Measurements from ENCODE around the gene TSPAN4. TPM values are rescaled to one million over a fixed set of nuclear protein-coding genes. Genes with fewer than 3 reads are reported as not detected.

TSPAN4 gene
- total RNA-seq, 1 donor from 2014 or later, result 175 TPM

- no peaks in the 10 kb centered on the region for H3K27me3 Mint-ChIP-seq (ENCODE audit: unreplicated experiment)
- no peak overlapping the region for H3K4me3 Mint-ChIP-seq (ENCODE audit: unreplicated experiment)
- H3K9me3 Mint-ChIP-seq (ENCODE audit: unreplicated experiment), result no peaks in the 10 kb centered on the region
- peaks cover 23% of the 10 kb centered on the region for H3K4me1 Mint-ChIP-seq (ENCODE audit: unreplicated experiment)
- H3K36me3 Mint-ChIP-seq (ENCODE audit: unreplicated experiment), result no peaks in the 10 kb centered on the region
- TF ChIP-seq, protein P1, sequence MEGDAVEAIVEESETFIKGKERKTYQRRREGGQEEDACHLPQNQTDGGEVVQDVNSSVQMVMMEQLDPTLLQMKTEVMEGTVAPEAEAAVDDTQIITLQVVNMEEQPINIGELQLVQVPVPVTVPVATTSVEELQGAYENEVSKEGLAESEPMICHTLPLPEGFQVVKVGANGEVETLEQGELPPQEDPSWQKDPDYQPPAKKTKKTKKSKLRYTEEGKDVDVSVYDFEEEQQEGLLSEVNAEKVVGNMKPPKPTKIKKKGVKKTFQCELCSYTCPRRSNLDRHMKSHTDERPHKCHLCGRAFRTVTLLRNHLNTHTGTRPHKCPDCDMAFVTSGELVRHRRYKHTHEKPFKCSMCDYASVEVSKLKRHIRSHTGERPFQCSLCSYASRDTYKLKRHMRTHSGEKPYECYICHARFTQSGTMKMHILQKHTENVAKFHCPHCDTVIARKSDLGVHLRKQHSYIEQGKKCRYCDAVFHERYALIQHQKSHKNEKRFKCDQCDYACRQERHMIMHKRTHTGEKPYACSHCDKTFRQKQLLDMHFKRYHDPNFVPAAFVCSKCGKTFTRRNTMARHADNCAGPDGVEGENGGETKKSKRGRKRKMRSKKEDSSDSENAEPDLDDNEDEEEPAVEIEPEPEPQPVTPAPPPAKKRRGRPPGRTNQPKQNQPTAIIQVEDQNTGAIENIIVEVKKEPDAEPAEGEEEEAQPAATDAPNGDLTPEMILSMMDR (IDR thresholded peaks at IDR 0.05), result no peak
- H3K27ac Mint-ChIP-seq (ENCODE audit: unreplicated experiment), result no peak overlapping the region
- no peak for DNase-seq (ENCODE audit: extremely low spot score, unreplicated experiment)
These were observed 17.8 kb downstream of the TSPAN4 start for GRCh38 chr11:860234-861104.

DNA sequence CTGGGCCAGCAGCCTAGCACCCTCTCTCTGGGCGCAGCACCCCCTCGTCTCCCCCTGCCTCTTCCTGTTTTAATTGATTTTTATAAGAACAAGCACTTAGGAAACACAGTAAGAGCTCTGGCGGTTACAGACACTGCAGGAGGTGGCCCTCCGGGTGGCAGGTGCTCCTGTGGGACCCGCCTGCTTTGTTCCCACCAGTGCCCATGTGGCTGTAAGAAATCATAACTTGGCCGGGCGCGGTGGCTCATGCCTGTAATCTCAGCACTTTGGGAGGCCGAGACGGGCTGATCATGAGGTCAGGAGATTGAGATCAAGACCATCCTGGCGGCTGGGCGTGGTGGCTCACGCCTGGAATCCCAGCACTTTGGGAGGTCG is 18.4 kb downstream of the TSPAN4 start:
- H3K27ac Mint-ChIP-seq (ENCODE audit: unreplicated experiment), result no peak overlapping the region

GRCh38 chr11:862081-862661 is 19.5 kb downstream of the TSPAN4 start:
- TF ChIP-seq, protein P1 (IDR thresholded peaks at IDR 0.05), result no peak
- Mint-ChIP-seq H3K4me3 (ENCODE audit: unreplicated experiment) (no peak overlapping the region), H3K4me1 (ENCODE audit: unreplicated experiment) (peaks cover 20% of the 10 kb centered on the region), H3K27ac (ENCODE audit: unreplicated experiment) (no peak overlapping the region), H3K36me3 (ENCODE audit: unreplicated experiment) (no peaks in the 10 kb centered on the region), H3K9me3 (ENCODE audit: unreplicated experiment) (no peaks in the 10 kb centered on the region), H3K27me3 (ENCODE audit: unreplicated experiment) (no peaks in the 10 kb centered on the region)
- DNase-seq (ENCODE audit: extremely low spot score, unreplicated experiment), result no peak

More for the DNA sequence above, 18.4 kb downstream of the TSPAN4 start:
- Mint-ChIP-seq H3K36me3 (ENCODE audit: unreplicated experiment) (no peaks in the 10 kb centered on the region), H3K27me3 (ENCODE audit: unreplicated experiment) (no peaks in the 10 kb centered on the region), H3K9me3 (ENCODE audit: unreplicated experiment) (no peaks in the 10 kb centered on the region), H3K4me3 (ENCODE audit: unreplicated experiment) (no peak overlapping the region), H3K4me1 (ENCODE audit: unreplicated experiment) (peaks cover 23% of the 10 kb centered on the region)
- DNase-seq (ENCODE audit: extremely low spot score, unreplicated experiment), result no peak
- TF ChIP-seq, protein P1 (IDR thresholded peaks at IDR 0.05), result no peak

- DNase-seq (ENCODE audit: extremely low spot score, unreplicated experiment), result no peak
- TF ChIP-seq, protein P1 (IDR thresholded peaks at IDR 0.05), result no peak
- Mint-ChIP-seq H3K4me3 (ENCODE audit: unreplicated experiment) (no peak overlapping the region), H3K4me1 (ENCODE audit: unreplicated experiment) (peaks cover 20% of the 10 kb centered on the region), H3K27me3 (ENCODE audit: unreplicated experiment) (no peaks in the 10 kb centered on the region), H3K9me3 (ENCODE audit: unreplicated experiment) (no peaks in the 10 kb centered on the region), H3K27ac (ENCODE audit: unreplicated experiment) (no peak overlapping the region), H3K36me3 (ENCODE audit: unreplicated experiment) (no peaks in the 10 kb centered on the region)
These were observed 20.0 kb downstream of the TSPAN4 start for GRCh38 chr11:862696-863022.
